Spleen (tissue), 11 donors: ENCODE data around the gene MCCC1. TPM values are rescaled to one million over a fixed set of nuclear protein-coding genes. Genes with fewer than 3 reads are reported as not detected.

Experiments
- DNase-seq: peaks from one replicate; pipeline ENCODE4 v3.0.0-alpha.2; 2020
- H3K27ac ChIP-seq, 8 donors: fragments of 200-600 bp; sonication (generic) in 7 of 8; 1 replicate in 4 of 8; 2 replicates in 4 of 8; pipeline versions ENCODE4 v1.5.0 to v1.8.0; 2016 to 2021; ENCODE audit warnings: inconsistent platforms in 4 of 8, mild to moderate bottlenecking in 4 of 8, moderate library complexity in 1 of 8
- H3K27me3 ChIP-seq, 7 donors: fragments of 200-600 bp; sonication (generic) in 6 of 7; replicated peaks in 1 of 7; 1 replicate in 4 of 7; 2 replicates in 3 of 7; pipeline versions ENCODE4 v1.5.0 to v1.8.0; 2016 to 2021; ENCODE audit warnings: inconsistent platforms in 3 of 7, mild to moderate bottlenecking in 1 of 7
- H3K36me3 ChIP-seq, 6 donors: fragments of 200-600 bp; sonication (generic) in 5 of 6; 1 replicate in 4 of 6; 2 replicates in 2 of 6; pipeline versions ENCODE4 v1.5.0 to v1.8.0; 2016 to 2021; ENCODE audit warnings: inconsistent platforms in 2 of 6
- H3K4me1 ChIP-seq, 6 donors: fragments of 200-600 bp; sonication (generic) in 5 of 6; 1 replicate in 3 of 6; 2 replicates in 3 of 6; pipeline versions ENCODE4 v1.5.0 to v1.8.0; 2016 to 2021; ENCODE audit warnings: inconsistent platforms in 3 of 6
- H3K4me3 ChIP-seq, 8 donors: fragments of 200-600 bp; sonication (generic) in 7 of 8; 1 replicate in 4 of 8; 2 replicates in 4 of 8; pipeline versions ENCODE4 v1.5.0 to v1.8.0; 2016 to 2021; ENCODE audit warnings: inconsistent platforms in 4 of 8, mild to moderate bottlenecking in 4 of 8, moderate library complexity in 2 of 8
- H3K9me3 ChIP-seq, 8 donors: fragments of 200-600 bp; sonication (generic) in 7 of 8; 1 replicate in 4 of 8; 2 replicates in 4 of 8; pipeline versions ENCODE4 v1.5.0 to v1.8.0; 2016 to 2021; ENCODE audit warnings: inconsistent platforms in 4 of 8
- CTCF ChIP-seq, 11 experiments: fragments of 200-600 bp in 7 of 11; fragments of 450-650 bp in 4 of 11; sonication (generic) in 4 of 11; IDR thresholded peaks in 8 of 11; conservative IDR thresholded peaks in 3 of 11; 1 replicate in 7 of 11; 2 replicates in 4 of 11; pipeline versions ENCODE4 v1.4.0 to v1.8.0; 2016 to 2021; ENCODE audit warnings: antibody characterized with exemption in 11 of 11, inconsistent platforms in 4 of 11, mild to moderate bottlenecking in 1 of 11
- POLR2A ChIP-seq, 3 donors: fragments of 450-650 bp; IDR thresholded peaks; one replicate each; pipeline ENCODE4 v1.5.1; 2017; ENCODE audit warnings: antibody characterized with exemption in 3 of 3, mild to moderate bottlenecking in 1 of 3
- POLR2AphosphoS5 ChIP-seq, 3 donors: sonication (generic); formaldehyde crosslinking; IDR thresholded peaks; one replicate each; pipeline ENCODE4 v1.5.1; 2017; ENCODE audit warnings: antibody characterized with exemption in 3 of 3
- WGBS, 5 donors: extraction: QIAGEN DNeasy Blood & Tissue Kit in 3 of 5; methylation state at CpG; one replicate each; pipeline versions ENCODE4 v1.1.5 to v1.1.7; 2013 to 2018; 5-methylcytosine and 5-hydroxymethylcytosine counted together
- intact Hi-C: fragments of 100-400 bp; cut with DNase I; formaldehyde crosslinking; loops from one replicate; pipeline ENCODE4 v1.15.0; 2023; ENCODE audit warnings: low total_unique reads
- polyA plus RNA-seq, 3 donors: library from polyadenylated mRNA; stranded (reverse); fragments of 200-250 nt; gene quantifications; one replicate each; pipeline ENCODE4 v1.2.1, GENCODE V29; 2013
- total RNA-seq, 7 donors: library from RNA; depleted of rRNA in 3 of 7; stranded (reverse); fragments of >200 nt in 3 of 7; fragmentation: NEBNext Ultra II Directional in 4 of 7; extraction: Animal tissue kit (Norgen Biotek cat#: 25700) in 4 of 7; gene quantifications; one replicate each; pipeline versions ENCODE4 v1.1.0 to v1.2.1, GENCODE V29; 2016 to 2021
- donor health status: healthy with polysubstance abuse.
- donor health status: DM: no; HTN: no; CAD: no; lungs with moderate emphysema.
- donor health status: DM: no; HTN: no; CAD: no.
- donor health status: Bipolar disorder and iron deficiency.
- donor health status: healthy.
- donor health status: DM: no; HTN: no; CAD: no.
- donor health status: DM: yes; HTN: yes; CAD: no.

The MCCC1 gene
- total and polyA plus RNA-seq, 10 donors = 18.6 to 96.1 (median 28.7) TPM

GRCh38 chr3:183028416-183028815, 70.9 kb downstream of the MCCC1 start:
- intact Hi-C loops = no loop called here
- Histone ChIP-seq H3K9me3 (no peaks in the 10 kb centered on the region), H3K36me3 (peaks cover 5 to 98% (median 46%) of the 10 kb centered on the region in 6 donors), H3K27me3 (no peaks in the 10 kb centered on the region), H3K4me1 (no peaks in the 10 kb centered on the region), H3K27ac (no peak overlapping the region), H3K4me3 (no peak overlapping the region)
- TF ChIP-seq POLR2A (IDR thresholded peaks at IDR 0.05) (no peak), CTCF (IDR thresholded peaks at IDR 0.05 in 8 of 11, conservative IDR thresholded peaks at IDR 0.05 in 3 of 11) (no peak), POLR2AphosphoS5 (IDR thresholded peaks at IDR 0.05) (no peak)
- no peak for DNase-seq
- 76 to 99% (median 96%) methylated on average over 3 of the region's 3 CpGs for WGBS, 5 donors

GRCh38 chr3:183027276-183027675, 72.0 kb downstream of the MCCC1 start:
- TF ChIP-seq CTCF (IDR thresholded peaks at IDR 0.05 in 8 of 11, conservative IDR thresholded peaks at IDR 0.05 in 3 of 11) (no peak), POLR2A (IDR thresholded peaks at IDR 0.05) (no peak), POLR2AphosphoS5 (IDR thresholded peaks at IDR 0.05) (no peak)
- H3K4me3 ChIP-seq = no peak overlapping the region
- 94 to 100% (median 100%) methylated on average over 1 of the region's 1 CpG for WGBS, 5 donors
- peaks cover 5 to 97% (median 39%) of the 10 kb centered on the region in 6 donors for H3K36me3 ChIP-seq
- H3K27ac ChIP-seq = no peak overlapping the region
- H3K27me3 ChIP-seq = no peaks in the 10 kb centered on the region
- no peak for DNase-seq
- H3K9me3 ChIP-seq = no peaks in the 10 kb centered on the region
- intact Hi-C loops = no loop called here
- H3K4me1 ChIP-seq = no peaks in the 10 kb centered on the region

- no peak for TF ChIP-seq POLR2AphosphoS5 (IDR thresholded peaks at IDR 0.05)
- no peak for DNase-seq
- Histone ChIP-seq H3K27ac (no peak overlapping the region), H3K4me1 (no peaks in the 10 kb centered on the region), H3K27me3 (no peaks in the 10 kb centered on the region), H3K4me3 (no peak overlapping the region), H3K36me3 (peaks cover 7 to 96% (median 51%) of the 10 kb centered on the region in 6 donors), H3K9me3 (no peaks in the 10 kb centered on the region)
- intact Hi-C loops = no loop called here
- 91 to 96% (median 94%) methylated on average over 3 of the region's 3 CpGs for WGBS, 5 donors
Measured at GRCh38 chr3:183022936-183023516, 76.3 kb downstream of the MCCC1 start.

- DNase-seq = no peak
- 93 to 98% (median 95%) methylated on average over 3 of the region's 3 CpGs for WGBS, 5 donors
- peaks cover 2 to 97% (median 55%) of the 10 kb centered on the region in 6 donors for H3K36me3 ChIP-seq
- no peak overlapping the region for H3K27ac ChIP-seq
- no peaks in the 10 kb centered on the region for H3K4me1 ChIP-seq
- no peaks in the 10 kb centered on the region for H3K27me3 ChIP-seq
- intact Hi-C loops = no loop called here
- no peak overlapping the region for H3K4me3 ChIP-seq
- no peaks in the 10 kb centered on the region for H3K9me3 ChIP-seq
- no peak for TF ChIP-seq POLR2A (IDR thresholded peaks at IDR 0.05)
- TF ChIP-seq CTCF (IDR thresholded peaks at IDR 0.05 in 8 of 11, conservative IDR thresholded peaks at IDR 0.05 in 3 of 11) = no peak
- TF ChIP-seq POLR2AphosphoS5 (IDR thresholded peaks at IDR 0.05) = no peak
Measured at GRCh38 chr3:183018421-183019192, 80.7 kb downstream of the MCCC1 start.
